ENCODE data around the gene CCDC181.
A peak's percentile ranks its signal among the peaks of the same experiment; 100 is the strongest.

CCDC181 gene

GRCh38 chr1:169367686-169368405, 59.4 kb downstream of the CCDC181 start, which contains the start of the genes BLZF1 and NME7:
TSS of gene BLZF1 (plus strand) at chr1:169368195. CDS start at chr1:169369523, 1,328 bp downstream.
TSS of gene NME7 (minus strand) at chr1:169367797. CDS start at chr1:169367710, 87 bp downstream.
- peak within 1 kb of the TSS; percentile 87 for H3K9ac ChIP-seq (ENCODE audit: insufficient read length, low read depth)
- H3K9me3 ChIP-seq (ENCODE audit: insufficient read depth, low read length), result peaks cover 6% of the 10 kb centered on the region; the same call in 1 of the 2 replicates
- DNase-seq (ENCODE audit: low read depth, low spot score), result peak; percentile 96
- H3K27me3 ChIP-seq (ENCODE audit: insufficient read depth, insufficient read length), result no peaks in the 10 kb centered on the region
- H3K4me1 ChIP-seq (ENCODE audit: insufficient read depth, insufficient read length), result no peaks in the 10 kb centered on the region
- H3K4me3 ChIP-seq (ENCODE audit: insufficient read length, low read depth), result peak within 1 kb of the TSS; percentile 85
- peak; percentile 66 for TF ChIP-seq YY1 (IDR thresholded peaks at IDR 0.05; ENCODE audit: insufficient read depth, insufficient read length)
- no peak for TF ChIP-seq SUZ12 (IDR thresholded peaks at IDR 0.05; ENCODE audit: extremely low read depth, insufficient read depth, insufficient read length)
- peaks cover 32% of the 10 kb centered on the region for H3K36me3 ChIP-seq (ENCODE audit: insufficient read depth, insufficient read length, low read length)

- H3K4me3 ChIP-seq (ENCODE audit: insufficient read length, low read depth), result peak overlapping the region; percentile 85
- H3K4me1 ChIP-seq (ENCODE audit: insufficient read depth, insufficient read length), result no peaks in the 10 kb centered on the region
- H3K9me3 ChIP-seq (ENCODE audit: insufficient read depth, low read length), result peaks cover 6% of the 10 kb centered on the region; the same call in 1 of the 2 replicates
- H3K27me3 ChIP-seq (ENCODE audit: insufficient read depth, insufficient read length), result no peaks in the 10 kb centered on the region
- H3K36me3 ChIP-seq (ENCODE audit: insufficient read depth, insufficient read length, low read length), result peaks cover 28% of the 10 kb centered on the region
- DNase-seq (ENCODE audit: low read depth, low spot score), result no peak
- peak overlapping the region; percentile 79 for H3K9ac ChIP-seq (ENCODE audit: insufficient read length, low read depth)
- TF ChIP-seq ZNF274 (IDR thresholded peaks at IDR 0.05; ENCODE audit: low read depth, low read length) (no peak), YY1 (IDR thresholded peaks at IDR 0.05; ENCODE audit: insufficient read depth, insufficient read length) (no peak), SUZ12 (IDR thresholded peaks at IDR 0.05; ENCODE audit: extremely low read depth, insufficient read depth, insufficient read length) (no peak)
Measured at GRCh38 chr1:169367096-169367685, 60.1 kb downstream of the CCDC181 start.

GRCh38 chr1:169364948-169365347, 62.3 kb downstream of the CCDC181 start:
- H3K9ac ChIP-seq (ENCODE audit: insufficient read length, low read depth), result no peak overlapping the region
- no peak for DNase-seq (ENCODE audit: low read depth, low spot score)
- H3K4me3 ChIP-seq (ENCODE audit: insufficient read length, low read depth), result no peak overlapping the region
- no peaks in the 10 kb centered on the region for H3K4me1 ChIP-seq (ENCODE audit: insufficient read depth, insufficient read length)
- TF ChIP-seq ZNF274 (IDR thresholded peaks at IDR 0.05; ENCODE audit: low read depth, low read length) (no peak), YY1 (IDR thresholded peaks at IDR 0.05; ENCODE audit: insufficient read depth, insufficient read length) (no peak), SUZ12 (IDR thresholded peaks at IDR 0.05; ENCODE audit: extremely low read depth, insufficient read depth, insufficient read length) (no peak)
- H3K27me3 ChIP-seq (ENCODE audit: insufficient read depth, insufficient read length), result no peaks in the 10 kb centered on the region
- peaks cover 6% of the 10 kb centered on the region; the same call in 1 of the 2 replicates for H3K9me3 ChIP-seq (ENCODE audit: insufficient read depth, low read length)
- peaks cover 5% of the 10 kb centered on the region for H3K36me3 ChIP-seq (ENCODE audit: insufficient read depth, insufficient read length, low read length)

GRCh38 chr1:169363046-169363730, 64.1 kb downstream of the CCDC181 start:
- Histone ChIP-seq H3K9me3 (ENCODE audit: insufficient read depth, low read length) (peaks cover 6% of the 10 kb centered on the region; the same call in 1 of the 2 replicates), H3K4me1 (ENCODE audit: insufficient read depth, insufficient read length) (no peaks in the 10 kb centered on the region), H3K4me3 (ENCODE audit: insufficient read length, low read depth) (no peak overlapping the region), H3K9ac (ENCODE audit: insufficient read length, low read depth) (no peak overlapping the region), H3K36me3 (ENCODE audit: insufficient read depth, insufficient read length, low read length) (no peaks in the 10 kb centered on the region), H3K27me3 (ENCODE audit: insufficient read depth, insufficient read length) (no peaks in the 10 kb centered on the region)
- no peak for DNase-seq (ENCODE audit: low read depth, low spot score)
- TF ChIP-seq ZNF274 (IDR thresholded peaks at IDR 0.05; ENCODE audit: low read depth, low read length) (no peak), YY1 (IDR thresholded peaks at IDR 0.05; ENCODE audit: insufficient read depth, insufficient read length) (no peak), SUZ12 (IDR thresholded peaks at IDR 0.05; ENCODE audit: extremely low read depth, insufficient read depth, insufficient read length) (no peak)

- TF ChIP-seq ZNF274 (IDR thresholded peaks at IDR 0.05; ENCODE audit: low read depth, low read length) (no peak), YY1 (IDR thresholded peaks at IDR 0.05; ENCODE audit: insufficient read depth, insufficient read length) (no peak), SUZ12 (IDR thresholded peaks at IDR 0.05; ENCODE audit: extremely low read depth, insufficient read depth, insufficient read length) (no peak)
- Histone ChIP-seq H3K4me1 (ENCODE audit: insufficient read depth, insufficient read length) (no peaks in the 10 kb centered on the region), H3K9ac (ENCODE audit: insufficient read length, low read depth) (no peak overlapping the region), H3K9me3 (ENCODE audit: insufficient read depth, low read length) (peaks cover 6% of the 10 kb centered on the region; the same call in 1 of the 2 replicates), H3K4me3 (ENCODE audit: insufficient read length, low read depth) (no peak overlapping the region), H3K27me3 (ENCODE audit: insufficient read depth, insufficient read length) (no peaks in the 10 kb centered on the region), H3K36me3 (ENCODE audit: insufficient read depth, insufficient read length, low read length) (no peaks in the 10 kb centered on the region)
- DNase-seq (ENCODE audit: low read depth, low spot score), result no peak
Measured at GRCh38 chr1:169361281-169361680, 66.0 kb downstream of the CCDC181 start.

- Histone ChIP-seq H3K9me3 (ENCODE audit: insufficient read depth, low read length) (peaks cover 6% of the 10 kb centered on the region; the same call in 1 of the 2 replicates), H3K36me3 (ENCODE audit: insufficient read depth, insufficient read length, low read length) (no peaks in the 10 kb centered on the region), H3K27me3 (ENCODE audit: insufficient read depth, insufficient read length) (no peaks in the 10 kb centered on the region), H3K9ac (ENCODE audit: insufficient read length, low read depth) (no peak overlapping the region), H3K4me1 (ENCODE audit: insufficient read depth, insufficient read length) (no peaks in the 10 kb centered on the region), H3K4me3 (ENCODE audit: insufficient read length, low read depth) (no peak overlapping the region)
- DNase-seq (ENCODE audit: low read depth, low spot score), result no peak
- TF ChIP-seq YY1 (IDR thresholded peaks at IDR 0.05; ENCODE audit: insufficient read depth, insufficient read length) (no peak), ZNF274 (IDR thresholded peaks at IDR 0.05; ENCODE audit: low read depth, low read length) (no peak), SUZ12 (IDR thresholded peaks at IDR 0.05; ENCODE audit: extremely low read depth, insufficient read depth, insufficient read length) (no peak)
Measured at GRCh38 chr1:169360415-169360814, 66.9 kb downstream of the CCDC181 start.

Measured in NT2/D1 (cell line).